Esophagus squamous epithelium (tissue), 4 donors: ENCODE measurements around the gene TMEM132E.

Experiments
- POLR2A ChIP-seq, 4 donors: fragments of 450-650 bp; IDR thresholded peaks; one replicate each; pipeline ENCODE4 v1.6.1; 2017; ENCODE audit warnings: antibody characterized with exemption in 4 of 4, mild to moderate bottlenecking in 4 of 4, moderate library complexity in 3 of 4
- TF ChIP-seq, protein P1 (sequence below), 6 experiments: fragments of 450-650 bp in 4 of 6; fragments of 200-600 bp in 2 of 6; sonication (generic) in 2 of 6; IDR thresholded peaks; one replicate each; pipeline ENCODE4 v1.5.1; 2016 to 2019; ENCODE audit warnings: antibody characterized with exemption in 6 of 6, mild to moderate bottlenecking in 4 of 6, moderate library complexity in 4 of 6

DNA sequence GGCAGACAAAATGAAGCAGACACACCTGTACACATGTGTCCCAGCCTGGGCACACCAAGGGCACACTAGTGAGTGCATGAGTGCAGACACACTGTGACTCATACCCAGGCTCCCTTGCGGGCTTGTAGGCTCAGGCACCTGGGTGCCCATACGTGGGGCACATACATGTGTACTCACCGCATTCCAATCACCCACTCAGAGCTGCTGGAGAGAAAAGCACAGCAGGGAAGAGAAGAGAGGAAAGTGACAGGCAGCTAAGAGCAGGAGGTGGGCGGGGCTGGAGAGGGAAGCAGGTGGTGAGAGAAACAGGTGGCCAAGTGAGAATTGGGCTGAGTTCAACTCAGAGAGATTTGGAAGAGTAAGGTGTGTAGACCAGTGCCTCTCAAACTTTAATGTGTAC lies 54.0 kb downstream of the TMEM132E start:
- TF ChIP-seq, protein P1, sequence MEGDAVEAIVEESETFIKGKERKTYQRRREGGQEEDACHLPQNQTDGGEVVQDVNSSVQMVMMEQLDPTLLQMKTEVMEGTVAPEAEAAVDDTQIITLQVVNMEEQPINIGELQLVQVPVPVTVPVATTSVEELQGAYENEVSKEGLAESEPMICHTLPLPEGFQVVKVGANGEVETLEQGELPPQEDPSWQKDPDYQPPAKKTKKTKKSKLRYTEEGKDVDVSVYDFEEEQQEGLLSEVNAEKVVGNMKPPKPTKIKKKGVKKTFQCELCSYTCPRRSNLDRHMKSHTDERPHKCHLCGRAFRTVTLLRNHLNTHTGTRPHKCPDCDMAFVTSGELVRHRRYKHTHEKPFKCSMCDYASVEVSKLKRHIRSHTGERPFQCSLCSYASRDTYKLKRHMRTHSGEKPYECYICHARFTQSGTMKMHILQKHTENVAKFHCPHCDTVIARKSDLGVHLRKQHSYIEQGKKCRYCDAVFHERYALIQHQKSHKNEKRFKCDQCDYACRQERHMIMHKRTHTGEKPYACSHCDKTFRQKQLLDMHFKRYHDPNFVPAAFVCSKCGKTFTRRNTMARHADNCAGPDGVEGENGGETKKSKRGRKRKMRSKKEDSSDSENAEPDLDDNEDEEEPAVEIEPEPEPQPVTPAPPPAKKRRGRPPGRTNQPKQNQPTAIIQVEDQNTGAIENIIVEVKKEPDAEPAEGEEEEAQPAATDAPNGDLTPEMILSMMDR (IDR thresholded peaks at IDR 0.05), result no peak
- TF ChIP-seq POLR2A (IDR thresholded peaks at IDR 0.05), result no peak
